GM12878 (cell line): ENCODE measurements around the gene NEK10. TPM values are rescaled to one million over a fixed set of nuclear protein-coding genes. Genes with fewer than 3 reads are reported as not detected.

Source experiments
- ATAC-seq: fragments of 200-7000 bp; cut with Tn5 transposase; 3 replicates; pipeline ENCODE4 v1.9.1; 2020; ENCODE audit warnings: mild to moderate bottlenecking, moderate library complexity
- BruUV-seq: library from RNA; stranded (reverse); fragments of 400-500 nt; replicated peaks from 2 replicates; lab custom pipeline; 2021; lab: Mats Ljungman, UMichigan
- CTCF ChIA-PET: fragments of 300-600 bp; sonication (Branson Sonifier 250); formaldehyde crosslinking; extraction: SDS; loops from one replicate; lab custom pipeline; 2021; ENCODE audit warnings: inconsistent platforms; lab: Yijun Ruan, JAX
- POLR2A ChIA-PET: fragments of 350-600 bp; formaldehyde crosslinking; extraction: SDS; loops from one replicate; lab custom pipeline; 2021; ENCODE audit warnings: inconsistent platforms; lab: Charles Lee
- RAD21 ChIA-PET: fragments of 300-600 bp; sonication (Branson Sonifier 250); formaldehyde crosslinking; loops from one replicate; lab custom pipeline; 2023; ENCODE audit warnings: antibody characterized with exemption; ENCODE audit not compliant: unreplicated experiment; lab: Charles Lee
- SMC1A ChIA-PET: fragments of 300-600 bp; sonication (Branson Sonifier 250); formaldehyde crosslinking; loops from one replicate; lab custom pipeline; 2023; ENCODE audit not compliant: unreplicated experiment, uncharacterized antibody; lab: Charles Lee
- DNase-seq: peaks from one replicate; pipeline ENCODE4 v3.0.0-alpha.2; 2011; ENCODE audit warnings: low read depth, low spot score
- FAIRE-seq: peaks from 3 replicates; lab custom pipeline; 2011; peaks lifted over from hg19 to GRCh38; lab: Jason Lieb, UNC
- H2AFZ ChIP-seq: 2 replicates; pipeline ENCODE4 v1.6.0; 2011; ENCODE audit warnings: low read depth, low read length, control low read depth; ENCODE audit not compliant: control insufficient read depth
- H3K27ac ChIP-seq: 2 replicates; pipeline ENCODE4 v1.5.1; 2011; ENCODE audit warnings: control low read depth; ENCODE audit not compliant: control insufficient read depth, insufficient read depth
- H3K27me3 ChIP-seq, 2 experiments: replicated peaks in 1 of 2; 2 replicates each; pipeline versions ENCODE4 v1.6.0 to v1.6.1; 2011; ENCODE audit warnings: low read length in 1 of 2; ENCODE audit not compliant: control insufficient read depth in 2 of 2, insufficient read depth in 2 of 2
- H3K36me3 ChIP-seq, 2 experiments: 2 replicates each; pipeline ENCODE4 v1.5.1; 2011; ENCODE audit warnings: low read length in 1 of 2; ENCODE audit not compliant: control insufficient read depth in 2 of 2, insufficient read depth in 2 of 2
- H3K4me1 ChIP-seq: 2 replicates; pipeline ENCODE4 v1.6.1; 2011; ENCODE audit warnings: mild to moderate bottlenecking, low read length, moderate library complexity, mixed read lengths; ENCODE audit not compliant: control insufficient read depth, insufficient read depth
- H3K4me2 ChIP-seq: 2 replicates; pipeline ENCODE4 v1.6.0; 2011; ENCODE audit warnings: control low read depth; ENCODE audit not compliant: control insufficient read depth, insufficient read depth
- H3K4me3 ChIP-seq: fragments of 200-600 bp; sonication (generic); 2 replicates; pipeline ENCODE4 v1.5.1; 2016
- H3K79me2 ChIP-seq: 2 replicates; pipeline ENCODE4 v1.6.0; 2011; ENCODE audit warnings: low read length; ENCODE audit not compliant: control insufficient read depth, insufficient read depth
- H3K9ac ChIP-seq: 2 replicates; pipeline ENCODE4 v1.8.0; 2011; ENCODE audit warnings: low read length, control low read depth, mixed read lengths; ENCODE audit not compliant: control insufficient read depth, insufficient read depth
- H3K9me3 ChIP-seq: replicated peaks from 3 replicates; pipeline ENCODE4 v1.5.1; 2011; ENCODE audit warnings: mild to moderate bottlenecking, low read length; ENCODE audit not compliant: control insufficient read depth, insufficient read depth
- H4K20me1 ChIP-seq: 2 replicates; pipeline ENCODE4 v1.6.0; 2011; ENCODE audit not compliant: control insufficient read depth, insufficient read depth
- IKZF1 ChIP-seq: fragments of 450-650 bp; conservative IDR thresholded peaks from 2 replicates; pipeline ENCODE4 v1.6.1; 2017; ENCODE audit warnings: antibody characterized with exemption, mild to moderate bottlenecking
- RELB ChIP-seq: fragments of 450-650 bp; IDR thresholded peaks from 2 replicates; pipeline ENCODE4 v1.6.1; 2017; ENCODE audit warnings: low read depth, mild to moderate bottlenecking, moderate library complexity
- REST ChIP-seq: IDR thresholded peaks from 2 replicates; pipeline ENCODE4 v1.6.1; 2012; ENCODE audit warnings: mild to moderate bottlenecking, low read depth, low read length
- TARDBP ChIP-seq: IDR thresholded peaks from 2 replicates; pipeline ENCODE4 v1.6.1; 2016; ENCODE audit warnings: borderline replicate concordance
- WGBS: methylation state at CpG from one replicate; pipeline ENCODE4 v1.1.6; 2016; ENCODE audit warnings: low lambda C conversion rate; ENCODE audit not compliant: insufficient replicate concordance, insufficient coverage; ENCODE audit errors: missing lambda C conversion rate; 5-methylcytosine and 5-hydroxymethylcytosine counted together
- in situ Hi-C: fragments of 300-500 bp; cut with MboI; formaldehyde crosslinking; loops from 9 replicates; pipeline ENCODE4 v1.14.3; 2018; ENCODE audit warnings: mixed read lengths
- intact Hi-C: fragments of 100-400 bp; cut with micrococcal nuclease; formaldehyde crosslinking; loops from one replicate; pipeline ENCODE4 v1.14.2; 2022; ENCODE audit not compliant: unreplicated experiment
- polyA plus RNA-seq, 11 experiments: library from polyadenylated mRNA; depleted of rRNA in 4 of 11; unstranded in 6 of 11; stranded (reverse) in 5 of 11; fragments of >200 nt; fragmentation: Nextera tagmentation in 4 of 11; fragmentation: Illumina TruSeq in 1 of 11; extraction: Ambion mirVana in 4 of 11; extraction: Trizol in 1 of 11; gene quantifications; 1 replicate in 1 of 11; 2 replicates in 10 of 11; pipeline versions ENCODE4 v1.2.1 to v1.2.3, GENCODE V29; 2011 to 2016; ENCODE audit warnings: inconsistent platforms in 2 of 11, missing spikeins in 2 of 11, low read depth in 1 of 11
- total RNA-seq, 4 experiments: library from RNA; depleted of rRNA in 3 of 4; stranded (reverse); fragments of >200 nt in 3 of 4; fragmentation: Illumina TruSeq in 1 of 4; extraction: Trizol in 1 of 4; gene quantifications; 2 replicates each; pipeline versions ENCODE4 v1.2.1 to v1.2.3, GENCODE V29; 2013 to 2021
- TF ChIP-seq, protein P1 (sequence below): IDR thresholded peaks from 2 replicates; pipeline ENCODE4 v1.6.1; 2012; ENCODE audit warnings: low read depth, low read length, improper control_type of control experiment

NEK10 gene
- total and polyA plus RNA-seq, 10 of the 15 experiments (the other 5 are each of a cell fraction or from before 2014, with no cell fraction given) = 0.06 to 0.40 (median 0.16) TPM; not detected in 2

DNA sequence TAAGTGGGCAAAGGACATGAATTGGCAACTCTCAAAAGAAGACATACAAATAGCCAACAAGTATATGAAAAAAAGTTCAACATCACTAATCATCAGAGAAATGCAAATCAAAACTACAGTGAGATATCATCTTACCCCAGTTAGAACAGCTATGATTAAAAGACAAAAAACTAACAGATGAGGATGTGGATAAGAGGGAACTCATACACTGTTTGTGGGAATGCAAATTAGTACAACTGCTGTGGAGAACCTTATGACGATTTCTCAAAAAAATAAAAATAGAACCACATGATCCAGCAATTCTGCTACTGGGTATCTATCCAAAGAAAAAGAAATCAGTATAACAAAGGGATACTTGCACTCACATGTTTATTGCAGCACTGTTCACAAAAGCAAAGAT lies 28.6 kb downstream of the NEK10 start:
- ChIA-PET SMC1A (interaction anchor here (1.1 kb wide), 1 partner anchor 52 kb away, joined by 3 read pairs; no protein-coding TSS in a partner anchor), RAD21 (interaction anchor here (1.2 kb wide), 1 partner anchor 9 kb away, joined by 3 read pairs; no protein-coding TSS in a partner anchor)
- intact Hi-C loops = loop anchor here (2.0 kb wide), 1 partner anchor 14 kb away; no protein-coding TSS in a partner anchor

More for the DNA sequence above, 28.6 kb downstream of the NEK10 start:
- ATAC-seq (peak; percentile 69), FAIRE-seq (no peak), DNase-seq (no peak)
- no peaks in the 10 kb centered on the region for H3K4me1 ChIP-seq
- CTCF ChIA-PET = no interaction called here
- no peaks in the 10 kb centered on the region for H3K36me3 ChIP-seq
- H3K9me3 ChIP-seq = no peaks in the 10 kb centered on the region; the same call in 2 of the 3 replicates
- no peak overlapping the region for H3K4me2 ChIP-seq
- H3K27ac ChIP-seq = no peak overlapping the region
- no peak overlapping the region for H2AFZ ChIP-seq
- no TSS peak for BruUV-seq
- H3K4me3 ChIP-seq = no peak overlapping the region
- no peaks in the 10 kb centered on the region for H3K27me3 ChIP-seq
- POLR2A ChIA-PET = interaction anchor here (0.8 kb wide), 1 partner anchor 21 kb away, joined by 3 read pairs; no protein-coding TSS in a partner anchor
- TF ChIP-seq, protein P1, sequence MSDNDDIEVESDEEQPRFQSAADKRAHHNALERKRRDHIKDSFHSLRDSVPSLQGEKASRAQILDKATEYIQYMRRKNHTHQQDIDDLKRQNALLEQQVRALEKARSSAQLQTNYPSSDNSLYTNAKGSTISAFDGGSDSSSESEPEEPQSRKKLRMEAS = no peak
- TF ChIP-seq RELB = no peak
- TF ChIP-seq TARDBP = no peak
- TF ChIP-seq REST = no peak
- no peak for TF ChIP-seq IKZF1
- no peaks in the 10 kb centered on the region for H3K79me2 ChIP-seq
- H3K9ac ChIP-seq = no peak overlapping the region
- in situ Hi-C loops = no loop called here
- WGBS = 0% methylated on average over 1 of the region's 1 CpG
- no peaks in the 10 kb centered on the region for H4K20me1 ChIP-seq
